DMS114 treated with DMSO at 0.1 percent for 48 hours (cell line): ENCODE measurements around the gene TMEM108.

Source experiments
- DNase-seq: peaks from one replicate; lab custom pipeline; 2025; ENCODE audit not compliant: unreplicated experiment; lab: John Stamatoyannopoulos, UW

The TMEM108 gene

DNA sequence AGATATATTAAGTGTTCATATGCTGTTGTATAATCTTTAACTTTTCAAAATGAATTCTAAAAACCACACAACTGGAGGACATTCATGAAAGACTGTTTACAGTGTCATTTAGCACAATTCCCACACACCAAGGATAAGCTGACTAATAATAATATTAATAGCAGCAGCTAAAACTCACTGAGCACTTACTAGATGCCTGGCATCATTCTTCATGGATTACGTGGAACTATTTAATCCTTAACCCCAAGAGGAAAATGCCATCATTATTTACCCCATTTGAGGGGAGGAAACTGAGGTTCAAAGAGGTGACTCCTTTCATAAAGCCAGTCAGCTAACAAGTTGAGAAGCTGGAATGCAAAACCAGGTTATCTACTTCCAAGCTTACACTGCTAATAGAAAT lies 77.0 kb downstream of the TMEM108 start:
- DNase-seq: no peak

DNA sequence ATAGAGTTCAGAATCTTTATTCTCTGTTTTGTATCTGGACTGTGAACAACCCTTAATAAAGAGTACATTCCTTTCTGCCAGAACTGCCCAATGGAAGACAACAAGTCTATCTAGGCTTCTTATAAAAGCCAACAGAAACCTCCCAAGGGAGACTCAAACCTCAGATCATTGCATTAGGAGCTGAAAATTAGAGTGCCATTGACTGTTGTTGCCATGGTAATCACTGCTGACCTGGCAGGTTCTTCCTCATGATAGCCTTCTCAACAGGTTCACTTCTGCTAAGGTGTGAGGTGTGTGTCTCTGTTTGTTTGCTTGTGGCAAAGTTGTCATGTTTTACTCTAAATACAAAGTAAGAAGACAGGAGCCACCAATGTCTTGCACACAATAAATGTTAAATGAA lies 79.2 kb downstream of the TMEM108 start:
- DNase-seq: no peak

DNA sequence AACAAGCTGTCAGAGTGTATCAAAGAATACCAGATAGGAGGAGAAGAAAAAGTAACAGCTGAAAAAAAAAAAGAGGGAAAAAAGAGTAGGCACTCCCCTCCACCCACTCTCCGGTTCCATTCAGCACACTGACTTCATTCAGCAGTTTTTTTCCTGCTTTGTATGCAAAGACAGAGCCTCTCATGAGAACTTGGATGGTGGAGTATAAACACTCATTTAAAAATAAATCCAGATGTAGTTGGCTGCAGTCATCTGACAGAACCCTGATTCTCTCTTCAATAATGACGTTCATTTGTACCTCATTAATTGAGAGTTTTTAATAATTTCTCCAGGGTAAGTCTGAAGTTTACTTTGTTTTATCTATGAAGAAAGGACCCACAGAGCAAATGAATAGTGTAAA lies 81.0 kb downstream of the TMEM108 start:
- no peak for DNase-seq

DNA sequence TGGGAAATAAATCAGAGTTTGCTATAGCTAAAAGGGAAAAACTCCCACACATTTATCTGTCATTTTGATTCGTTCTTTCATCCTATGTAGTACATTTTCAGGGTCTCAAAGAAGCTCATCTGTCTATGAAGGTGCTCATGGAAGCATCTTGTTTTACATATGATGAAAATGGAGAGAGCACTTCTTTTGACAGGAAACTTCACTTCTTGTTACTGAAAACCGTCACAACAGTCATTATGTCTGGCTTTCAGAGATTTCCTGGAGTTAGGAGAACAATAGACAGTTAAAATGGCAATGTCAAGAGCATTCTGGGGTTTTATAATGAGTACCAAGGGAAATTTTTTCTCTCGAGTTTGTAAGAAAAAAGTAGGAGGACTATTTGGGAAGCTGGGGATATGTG lies 83.3 kb downstream of the TMEM108 start:
- DNase-seq: no peak

DNA sequence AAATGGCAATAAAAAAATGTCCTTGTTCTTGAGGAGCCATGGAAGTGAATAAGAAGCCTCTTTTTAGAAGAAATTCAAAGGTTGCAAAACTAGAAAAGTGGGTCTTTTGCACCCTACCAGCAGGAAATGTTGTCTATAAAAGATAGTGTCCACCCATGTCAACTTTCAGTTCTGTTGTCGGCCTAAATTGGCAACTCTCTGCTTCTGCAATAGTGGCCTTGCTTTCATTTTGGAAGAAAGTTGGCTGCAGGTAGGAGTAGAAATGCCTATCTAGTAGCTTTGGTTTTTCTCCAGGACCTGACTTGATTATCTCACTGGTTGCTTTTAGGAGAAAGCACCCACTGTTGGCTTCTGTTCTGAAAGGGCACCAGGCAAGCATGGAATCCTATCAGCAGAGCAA lies 85.4 kb downstream of the TMEM108 start:
- no peak for DNase-seq

DNA sequence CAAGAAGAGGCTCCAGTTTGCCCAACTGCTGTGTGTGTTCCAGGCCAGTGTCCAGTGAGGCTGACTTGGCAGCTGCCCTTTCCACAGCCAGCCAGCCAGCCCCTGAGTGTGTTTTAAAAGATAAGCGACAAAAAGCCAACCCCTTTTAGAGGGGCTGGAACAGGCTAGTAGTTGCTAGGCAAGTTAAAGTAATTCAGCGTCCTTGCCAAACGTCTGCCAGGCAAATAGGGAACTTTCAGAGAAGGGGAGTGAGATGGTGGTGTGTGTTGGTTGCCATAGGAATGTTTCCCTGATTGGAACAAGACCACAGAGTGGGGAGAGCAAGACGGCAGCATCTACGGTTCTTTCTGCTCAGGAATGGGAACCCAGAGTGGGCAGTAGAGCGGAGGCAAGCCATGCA lies 86.3 kb downstream of the TMEM108 start:
- no peak for DNase-seq

DNA sequence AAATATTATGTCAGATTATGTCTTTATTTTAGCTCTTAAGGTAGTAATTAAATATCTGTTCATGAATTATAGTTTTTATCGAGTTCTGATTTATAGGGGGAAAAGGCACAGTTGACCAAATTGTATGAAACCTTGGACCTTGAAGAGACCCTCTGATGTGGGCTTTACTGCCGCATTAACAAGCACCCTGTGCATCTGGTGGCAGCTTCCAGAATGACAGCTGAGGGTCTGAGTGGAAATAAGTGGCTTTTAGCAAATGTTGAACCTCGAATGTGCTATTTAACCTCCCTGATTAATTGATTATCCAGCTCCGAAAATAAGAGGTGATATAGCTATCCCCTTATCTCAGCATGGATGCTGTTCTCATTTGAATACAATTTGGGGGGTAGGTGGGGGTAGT lies 87.0 kb downstream of the TMEM108 start:
- no peak for DNase-seq

DNA sequence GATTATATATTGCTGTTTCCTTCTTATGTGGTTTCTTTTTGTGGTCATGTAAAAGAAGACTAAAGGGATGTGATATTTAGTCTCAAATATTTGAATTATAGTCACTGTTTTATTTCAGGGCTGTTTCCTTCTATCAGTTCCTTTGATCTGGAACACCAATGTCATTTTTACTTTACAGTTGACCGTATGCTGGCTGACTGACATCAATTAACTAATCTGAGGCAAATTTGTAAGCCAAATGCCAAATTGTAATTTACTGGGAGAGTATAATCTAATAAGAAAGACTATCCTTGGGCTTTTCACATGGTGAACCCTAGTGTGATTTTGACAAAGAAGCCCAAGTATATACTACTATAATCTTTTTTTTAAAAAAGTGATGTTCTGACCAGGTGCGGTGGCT lies 87.6 kb downstream of the TMEM108 start:
- no peak for DNase-seq

DNA sequence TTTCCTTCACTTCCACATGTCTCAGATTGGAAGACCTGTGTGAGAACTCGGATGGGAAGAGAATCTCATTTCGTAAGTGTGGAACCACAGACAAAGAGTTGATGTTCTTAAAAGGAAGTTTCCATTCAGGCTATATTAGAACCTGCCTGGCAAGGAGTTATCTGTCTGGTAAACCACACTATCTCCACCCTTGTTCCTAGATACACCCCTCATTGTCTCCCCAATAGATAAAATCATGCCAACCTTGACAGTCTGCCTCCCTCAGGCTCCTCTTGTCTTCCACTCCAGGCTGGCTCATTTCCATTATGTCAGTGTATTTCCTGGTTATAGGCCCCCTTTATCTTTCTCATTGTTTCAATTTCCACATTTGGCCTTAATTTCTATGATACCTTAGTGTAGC lies 89.2 kb downstream of the TMEM108 start:
- no peak for DNase-seq

DNA sequence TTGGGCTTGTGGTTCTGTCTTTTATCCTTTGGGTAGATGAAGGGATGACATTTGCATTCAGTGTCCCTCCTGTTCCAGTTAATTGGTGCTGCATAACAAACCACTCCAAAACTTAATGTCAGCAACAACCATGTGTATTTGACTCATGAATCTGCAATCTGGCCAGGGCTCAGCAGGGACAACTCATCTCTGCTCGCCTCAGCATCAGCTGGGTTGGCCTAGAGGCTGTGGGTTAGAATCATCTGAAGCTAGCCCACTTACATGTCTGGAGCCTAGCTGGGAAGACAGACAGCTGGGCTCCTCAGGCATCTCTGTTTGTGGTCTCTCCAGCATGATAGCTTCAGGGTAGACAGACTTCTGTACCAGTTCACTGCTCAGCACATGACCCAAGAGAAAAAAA lies 92.0 kb downstream of the TMEM108 start:
- DNase-seq: no peak

DNA sequence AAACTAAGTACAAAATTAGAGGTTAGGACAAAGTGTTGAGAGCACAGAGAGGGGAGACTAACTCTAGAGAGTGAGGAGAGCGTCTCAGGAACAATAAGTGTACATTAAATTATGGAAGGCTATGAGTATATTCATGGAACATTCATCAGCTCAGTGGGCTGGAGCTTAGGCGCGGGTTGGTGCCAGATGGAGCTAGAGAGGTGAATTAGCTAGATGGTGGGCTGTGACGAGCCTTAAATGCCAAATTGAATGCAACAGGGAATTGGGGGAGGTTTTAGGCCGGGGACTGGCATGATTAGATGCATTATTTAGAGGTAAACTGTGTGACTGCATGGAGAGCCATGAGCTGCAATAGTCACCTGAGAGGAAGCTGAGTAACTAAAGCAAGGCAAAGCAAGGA lies 97.1 kb downstream of the TMEM108 start:
- no peak for DNase-seq

DNA sequence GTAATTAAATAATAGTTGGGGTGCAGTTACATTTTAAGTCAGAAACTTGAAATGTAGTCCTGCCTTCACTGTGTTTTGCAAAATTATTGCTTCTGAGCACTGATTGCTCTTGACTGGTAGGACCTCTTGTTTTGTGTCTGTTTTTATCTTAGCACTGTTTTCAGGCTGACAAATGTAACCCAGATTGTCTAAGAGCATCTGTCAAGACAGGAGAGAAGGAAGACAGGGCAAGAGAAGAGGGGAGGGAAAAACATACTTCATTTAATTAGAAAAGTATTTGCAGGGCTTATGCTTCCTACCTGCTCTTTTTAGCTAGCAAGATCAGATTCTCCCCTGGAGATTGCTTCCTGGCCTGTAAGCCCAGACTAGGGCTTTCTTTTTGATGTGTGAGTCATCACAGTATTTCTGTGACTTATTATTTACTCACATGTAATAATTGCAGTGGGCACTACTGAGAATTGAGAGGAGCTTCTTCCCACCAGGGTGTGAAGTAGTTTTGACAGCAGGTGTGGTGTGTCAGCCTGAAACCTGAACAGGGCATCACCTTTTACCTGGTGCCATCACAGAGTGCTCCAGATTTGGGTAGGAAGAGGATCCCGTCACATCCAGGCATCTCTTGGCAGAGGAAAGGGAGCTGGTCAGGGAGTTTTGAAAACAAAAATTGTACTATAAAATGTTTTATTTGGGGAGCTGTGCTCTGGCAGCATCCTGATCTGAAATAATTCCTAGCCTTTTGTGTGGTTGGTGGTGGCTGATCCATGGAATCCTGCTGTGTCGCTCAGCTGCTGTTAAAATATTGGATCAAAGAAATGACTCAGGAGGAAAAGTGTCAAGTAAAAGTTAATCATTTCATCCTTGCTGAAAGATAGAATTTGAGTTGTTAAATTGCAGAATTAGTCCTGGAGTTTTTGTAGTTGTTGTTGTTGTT lies 98.2 kb downstream of the TMEM108 start:
- DNase-seq: no peak

DNA sequence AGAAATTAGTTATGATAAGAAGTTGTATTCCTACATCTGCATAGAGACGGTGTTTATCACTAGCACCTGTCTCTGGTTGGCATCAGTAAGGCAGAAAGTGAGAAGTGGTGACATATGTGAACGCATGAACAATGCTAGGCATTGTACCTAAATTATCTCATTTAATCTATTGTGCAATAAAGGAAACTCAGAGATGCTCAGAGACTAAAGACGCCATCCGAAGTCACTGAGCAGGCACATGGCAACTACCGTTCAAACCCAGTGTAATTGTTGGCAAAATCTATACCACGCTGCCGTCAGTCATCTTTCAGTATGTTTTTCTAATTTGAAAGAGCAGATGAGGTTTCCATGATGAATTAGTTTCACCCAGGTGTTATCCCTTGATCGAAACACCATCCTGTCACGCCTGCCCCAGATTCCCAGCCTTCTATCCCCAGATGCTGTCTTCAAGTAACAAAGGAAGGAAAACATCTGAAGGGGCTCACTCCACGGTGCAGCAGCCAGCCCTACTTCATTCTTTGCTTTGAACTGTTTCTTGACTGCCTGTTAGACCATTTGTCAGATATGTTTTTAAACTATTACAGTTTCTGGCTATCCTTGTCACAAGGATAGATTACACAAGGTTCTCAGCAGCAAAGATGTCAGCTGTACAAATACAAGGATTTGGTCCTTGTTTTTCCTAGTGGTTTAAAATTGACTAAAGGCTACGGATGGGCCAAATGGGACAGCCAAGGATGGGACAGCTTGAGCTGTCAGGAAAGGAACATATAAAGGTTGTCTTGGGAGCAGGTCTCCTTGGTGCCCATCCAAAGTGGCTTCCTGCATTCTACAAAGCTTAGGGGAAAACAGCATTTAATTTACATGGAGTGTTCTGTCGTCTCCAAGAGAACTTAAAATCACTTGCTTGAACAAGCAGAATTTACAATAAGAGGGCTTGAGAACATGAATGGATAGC lies 99.1 kb downstream of the TMEM108 start:
- DNase-seq: no peak

DNA sequence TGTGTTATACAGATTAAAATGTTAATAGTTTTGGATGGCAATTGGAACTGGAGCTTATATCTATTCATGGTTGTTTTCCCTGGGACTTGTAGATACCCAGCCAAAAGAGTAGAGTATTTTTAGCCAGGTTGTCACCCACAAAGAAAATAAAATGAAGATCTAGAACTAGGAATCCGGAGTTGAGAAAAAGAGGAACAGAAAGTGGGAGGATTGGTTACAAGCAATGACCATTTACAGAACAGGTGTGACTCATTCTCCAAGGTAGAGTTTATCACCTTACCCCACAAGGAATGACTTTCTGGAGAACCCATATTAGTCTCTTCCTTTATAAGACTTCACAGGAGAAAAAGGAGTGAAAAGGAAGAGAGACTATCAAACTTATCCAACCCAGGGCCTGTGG lies 99.8 kb downstream of the TMEM108 start:
- no peak for DNase-seq

DNA sequence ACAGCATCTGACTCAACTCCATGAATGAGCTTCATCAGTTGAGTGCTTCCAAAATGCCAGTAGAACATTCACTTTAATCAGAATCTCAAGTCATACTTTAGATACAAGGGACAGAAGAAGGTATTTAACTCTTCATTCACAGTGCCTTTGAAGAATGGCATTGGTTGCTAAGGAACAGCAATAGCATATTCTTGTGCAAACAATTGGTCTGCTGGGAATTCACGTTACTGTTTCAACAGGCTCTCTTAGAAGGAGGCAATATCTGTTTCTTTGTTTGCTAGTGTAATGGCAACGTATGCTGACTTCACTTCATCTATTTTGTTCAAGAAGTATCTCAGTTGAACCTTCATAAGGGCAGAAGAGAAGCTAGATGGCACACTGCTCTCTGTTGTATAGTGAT lies 113.9 kb downstream of the TMEM108 start:
- DNase-seq: no peak

DNA sequence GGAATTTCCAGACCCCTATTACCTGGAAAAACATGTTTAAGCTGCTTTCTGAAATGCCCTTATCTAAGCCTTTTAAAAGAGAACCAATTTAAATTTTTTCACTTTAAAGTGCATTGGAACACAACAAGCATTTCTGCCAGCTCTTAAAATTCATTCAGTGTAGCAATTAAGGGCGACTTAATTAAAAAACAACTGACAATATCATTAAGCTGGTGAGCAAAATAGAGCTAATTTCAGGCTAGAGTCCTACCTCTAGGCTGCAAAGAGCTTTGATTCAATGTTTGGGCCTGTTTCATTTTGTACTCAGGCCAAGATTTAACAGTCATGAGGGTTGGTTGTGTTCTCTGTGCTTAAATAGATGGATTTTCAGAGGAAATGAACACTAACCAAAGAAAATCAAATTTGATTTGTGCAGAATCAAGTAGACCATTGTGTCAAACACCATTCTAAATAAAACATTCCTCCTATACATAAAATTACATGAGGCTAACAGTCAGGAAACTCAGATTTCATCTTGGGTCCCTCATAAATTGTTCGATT lies 114.6 kb downstream of the TMEM108 start:
- no peak for DNase-seq

DNA sequence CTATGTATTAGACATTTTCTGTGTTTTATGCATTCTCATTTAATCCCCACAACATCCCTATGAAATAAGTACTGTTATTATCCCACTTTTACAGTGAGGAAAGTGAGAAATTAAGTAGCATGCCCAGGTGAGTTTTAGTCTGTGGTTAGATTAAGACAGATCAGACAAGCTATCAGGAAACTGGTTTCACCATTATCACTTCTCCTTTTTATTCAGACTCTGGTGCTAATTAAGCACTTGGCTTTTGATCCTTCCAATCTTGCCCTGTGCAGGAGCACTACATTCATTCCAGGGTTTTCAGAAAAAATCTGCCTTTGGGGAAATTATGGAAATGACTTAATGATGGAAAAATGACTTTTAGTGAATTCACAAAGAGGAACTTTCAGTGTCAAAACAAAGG lies 115.2 kb downstream of the TMEM108 start:
- no peak for DNase-seq

DNA sequence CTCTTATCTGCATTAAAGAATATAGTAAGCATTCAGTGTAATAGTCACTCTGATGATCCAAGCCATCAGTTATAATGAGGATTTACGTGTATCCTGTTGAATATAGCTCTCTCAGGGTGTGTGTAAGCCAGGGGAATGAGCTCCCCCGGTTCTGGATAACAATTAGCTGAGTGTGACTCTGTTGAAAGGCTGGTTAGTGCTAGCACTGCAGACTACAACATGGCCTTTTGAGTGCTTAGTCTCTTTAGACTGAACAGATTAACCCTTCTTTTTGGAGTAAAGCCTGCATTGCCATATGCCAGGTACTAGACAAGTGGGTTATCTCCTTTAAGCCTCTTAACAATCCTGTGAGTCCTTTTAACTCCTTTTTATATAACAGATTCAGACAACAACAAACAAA lies 119.5 kb downstream of the TMEM108 start:
- no peak for DNase-seq

DNA sequence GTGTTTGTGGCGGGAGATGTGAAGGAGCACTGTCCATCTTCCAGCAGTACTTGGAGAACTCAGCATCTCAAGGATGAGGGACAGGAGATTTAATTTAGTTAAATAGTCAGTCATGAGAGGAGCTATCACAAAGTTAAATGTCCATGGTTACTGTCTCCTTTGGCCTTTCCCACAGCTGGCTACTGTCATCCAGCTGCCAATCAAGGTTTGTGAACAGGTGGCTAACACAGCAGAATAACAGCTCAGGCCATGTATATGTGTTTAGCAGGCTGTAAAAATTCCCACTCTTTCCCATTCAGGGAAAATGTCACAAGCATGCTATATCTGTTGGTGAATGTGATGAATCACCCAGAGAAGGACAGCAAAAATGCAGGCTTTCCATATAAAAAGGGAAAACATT lies 120.5 kb downstream of the TMEM108 start:
- no peak for DNase-seq

DNA sequence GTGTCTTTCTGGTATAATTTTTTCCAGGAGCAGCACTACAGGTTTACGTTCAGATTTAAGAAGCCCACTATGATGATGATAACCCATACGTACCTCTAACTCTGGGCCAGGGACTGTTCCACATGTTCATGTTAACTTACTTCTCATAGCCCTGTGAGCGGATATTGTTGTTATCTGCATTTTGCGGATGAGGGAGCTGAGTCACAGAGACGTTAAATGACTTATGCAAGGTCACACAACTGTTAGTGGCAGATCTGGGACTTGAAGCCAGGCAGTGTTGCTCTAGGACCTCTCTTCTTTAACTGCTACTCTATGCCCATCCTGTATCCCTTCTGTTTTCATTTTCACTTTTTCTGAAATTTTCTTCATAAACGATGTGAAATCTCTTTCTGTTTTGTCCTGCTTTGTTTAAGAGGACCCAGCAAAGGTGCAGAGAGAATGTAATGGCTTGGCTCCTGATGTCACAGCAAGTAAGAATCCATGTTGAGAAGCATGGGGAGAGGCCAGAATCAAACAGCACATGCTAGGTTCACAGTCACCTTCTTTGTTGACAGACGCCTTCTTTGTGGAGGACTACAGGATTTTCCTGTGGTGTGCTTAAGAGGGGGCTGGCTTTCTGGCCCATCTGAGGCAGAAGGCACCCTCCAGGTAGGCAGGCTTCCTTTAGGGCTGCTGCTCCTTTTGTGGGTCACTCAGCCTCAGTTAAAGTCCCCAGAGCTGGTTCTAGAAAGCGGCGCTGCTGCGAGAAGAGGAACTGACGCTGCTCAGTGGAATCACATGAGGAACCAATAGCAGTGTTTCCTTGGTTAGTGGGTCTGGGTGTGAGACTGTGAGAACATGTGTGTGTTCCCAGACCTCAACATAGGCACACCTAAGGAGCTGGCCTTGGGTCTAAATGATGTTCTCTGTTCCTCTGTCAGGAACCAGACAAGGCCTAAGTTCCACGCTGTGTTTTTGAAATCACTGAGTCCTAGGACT lies 121.6 kb downstream of the TMEM108 start:
- no peak for DNase-seq

DNA sequence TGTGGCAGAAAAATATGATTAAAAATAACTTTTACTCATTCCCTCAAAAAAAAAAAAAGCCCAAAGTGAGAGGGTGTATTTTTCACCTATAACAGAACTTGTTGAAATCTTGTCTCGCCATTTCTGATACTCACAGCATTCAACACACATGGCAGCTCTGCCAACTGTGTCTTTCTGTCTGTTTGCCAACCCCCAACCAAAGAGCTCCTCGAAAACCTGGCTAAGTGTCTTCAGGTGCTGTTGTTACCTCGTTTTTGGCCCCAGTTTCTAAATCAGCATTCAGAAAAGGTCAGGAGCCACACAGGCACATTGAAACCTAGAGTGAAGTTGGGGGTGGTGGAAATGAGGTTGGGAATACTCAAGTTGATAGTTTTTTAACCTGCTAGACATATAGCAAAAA lies 123.5 kb downstream of the TMEM108 start:
- no peak for DNase-seq
